GM23248 (cell line): ENCODE data around the gene DNMT1.

Experiments
- EZH2 ChIP-seq: fragments of 200-600 bp; sonication (generic); IDR thresholded peaks from 2 replicates; pipeline ENCODE4 v1.6.1; 2018; ENCODE audit warnings: antibody characterized with exemption, mild to moderate bottlenecking; ENCODE audit not compliant: insufficient read depth, poor library complexity, severe bottlenecking
- EZH2phosphoT487 ChIP-seq: fragments of 200-600 bp; sonication (generic); IDR thresholded peaks from 2 replicates; pipeline ENCODE4 v1.6.1; 2018; ENCODE audit warnings: antibody characterized with exemption, moderate library complexity, mild to moderate bottlenecking, low read depth; ENCODE audit not compliant: insufficient read depth

DNA sequence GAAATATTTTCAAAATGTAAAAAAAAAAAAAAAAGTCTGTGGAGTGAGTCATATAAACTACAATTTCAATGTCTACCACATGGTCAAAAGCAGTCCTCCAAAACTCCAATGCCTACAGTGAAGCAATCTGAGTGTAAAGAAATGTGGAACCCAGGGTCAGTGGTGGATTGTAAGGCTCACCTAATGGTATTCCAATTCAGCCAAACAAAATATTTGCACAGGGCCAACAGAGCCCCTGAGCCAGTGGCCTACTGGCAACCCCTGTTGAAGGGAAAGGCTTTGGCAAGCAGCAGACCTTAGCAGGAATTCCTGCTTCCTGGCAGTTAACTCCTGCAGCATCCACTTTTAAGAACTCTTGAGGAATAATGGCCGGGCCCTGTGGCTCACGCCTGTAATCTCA is 3.4 kb downstream of the DNMT1 start:
- no peak for TF ChIP-seq EZH2phosphoT487
- TF ChIP-seq EZH2, result no peak
